ENCODE data around the gene ADGRE3. TPM values are rescaled to one million over a fixed set of nuclear protein-coding genes. Genes with fewer than 3 reads are reported as not detected.

The ADGRE3 gene
- not detected for total RNA-seq

GRCh38 chr19:14674764-14675163, at the start of gene ADGRE3:
ADGRE3 (minus strand) TSS chr19:14674844; CDS start chr19:14674770, 74 bp downstream.

GRCh38 chr19:14689598-14690503, 15.2 kb upstream of the ADGRE3 start, which contains the start of gene ZNF333:
ZNF333 (plus strand) TSS chr19:14690048; CDS start chr19:14693492, 3,444 bp downstream.

GRCh38 chr19:14582894-14583340, 91.7 kb downstream of the ADGRE3 start, which contains the start of gene CLEC17A:
CLEC17A (plus strand) TSS chr19:14583084; CDS start chr19:14583161, 77 bp downstream.

GRCh38 chr19:14571695-14572490, 102.8 kb downstream of the ADGRE3 start, which contains the start of gene NDUFB7:
NDUFB7 (minus strand) TSS chr19:14572066; CDS start chr19:14572000, 66 bp downstream.

Other genes with a start within 250 kb of the ADGRE3 start
- gene PKN1, start 241.5 kb downstream of the ADGRE3 start, total RNA-seq, result 100 to 1,000 TPM; 221 TPM
- gene PTGER1, start 199.5 kb downstream of the ADGRE3 start, total RNA-seq, result under 1 TPM; 0.53 to 0.78 TPM
- gene GIPC1, start 178.7 kb downstream of the ADGRE3 start, total RNA-seq, result 10 to 100 TPM; 47.2 to 47.4 TPM
- 100 to 1,000 TPM in 1 of 2 experiments, 10 to 100 TPM in 1; 98.4 to 102 TPM for gene DNAJB1, start 156.4 kb downstream of the ADGRE3 start, total RNA-seq
- gene TECR, start 145.2 kb downstream of the ADGRE3 start, total RNA-seq, result 100 to 1,000 TPM; 154 to 157 TPM
- gene NDUFB7, start 102.8 kb downstream of the ADGRE3 start, total RNA-seq, result 100 to 1,000 TPM in 1 of 2 experiments, 10 to 100 TPM in 1; 97.4 to 100 TPM
- not detected for gene CLEC17A, start 91.8 kb downstream of the ADGRE3 start, total RNA-seq
- gene ZNF333, start 15.2 kb upstream of the ADGRE3 start, total RNA-seq, result 10 to 100 TPM; 13.5 to 14.5 TPM
- gene ADGRE2, start 103.7 kb upstream of the ADGRE3 start, total RNA-seq, result under 1 TPM; 0.45 to 0.51 TPM
- not detected for gene OR7A5, start 160.3 kb upstream of the ADGRE3 start, total RNA-seq
- gene OR7C1, start 160.3 kb upstream of the ADGRE3 start, total RNA-seq, result not detected
- gene OR7A10, start 174.1 kb upstream of the ADGRE3 start, total RNA-seq, result not detected
- gene OR7A17, start 211.3 kb upstream of the ADGRE3 start, total RNA-seq, result not detected